Brain microvascular endothelial cell (primary cell): ENCODE data around the gene FOXD4L1.
"Not testable (repeated sequence)": the region's sequence is repeated elsewhere in the genome, so short reads cannot be mapped to it uniquely, and the experiment has no call there.

ENCODE experiments used
- DNase-seq: peaks from one replicate; pipeline ENCODE4 v3.0.0-alpha.2; 2020
- H3K27ac ChIP-seq: fragments of 250-450 bp; sonication (Bioruptor Pico); 2 replicates; pipeline ENCODE4 v1.5.1; 2020; ENCODE audit warnings: mild to moderate bottlenecking, moderate library complexity
- H3K27me3 ChIP-seq: fragments of 250-450 bp; sonication (Bioruptor Pico); replicated peaks from 2 replicates; pipeline ENCODE4 v1.5.1; 2020; ENCODE audit warnings: mild to moderate bottlenecking
- H3K36me3 ChIP-seq: fragments of 250-450 bp; sonication (Bioruptor Pico); replicated peaks from 2 replicates; pipeline ENCODE4 v1.5.1; 2020; ENCODE audit warnings: mild to moderate bottlenecking
- H3K4me3 ChIP-seq: 2 replicates; pipeline ENCODE4 v1.5.1; 2011; ENCODE audit warnings: low read depth, mild to moderate bottlenecking, control low read depth, low read length, moderate library complexity
- in situ Hi-C: cut with HindIII; loops from 2 replicates; pipeline ENCODE4 v1.10.0; 2017; ENCODE audit warnings: low sequenced_read_pairs, low pct_ligation_motif_present

The FOXD4L1 gene

GRCh38 chr2:113541976-113542485, 43.6 kb downstream of the FOXD4L1 start:
- H3K27ac ChIP-seq, DNase-seq, in situ Hi-C loops, H3K27me3 ChIP-seq, H3K36me3 ChIP-seq: not testable (repeated sequence)
- H3K4me3 ChIP-seq, result peak overlapping the region; percentile 30

GRCh38 chr2:113542529-113542928, 44.1 kb downstream of the FOXD4L1 start:
- not testable (repeated sequence) for H3K27ac ChIP-seq

More at GRCh38 chr2:113542529-113542928, 44.1 kb downstream of the FOXD4L1 start:
- H3K27me3 ChIP-seq, DNase-seq, H3K4me3 ChIP-seq, H3K36me3 ChIP-seq, in situ Hi-C loops: not testable (repeated sequence)
